Stimulated activated CD4-positive, alpha-beta T cell treated with anti-CD3 and anti-CD28 coated beads, Interleukin-1b, Interleukin-23, amount 100 ng/mL, for 24 hours (primary cell): ENCODE results near the gene TBC1D22A.

Source experiments
- DNase-seq, 4 experiments: peaks; one replicate each; pipeline ENCODE4 v3.0.0-alpha.2; 2020; ENCODE audit warnings: low read depth in 4 of 4, low spot score in 1 of 4

The TBC1D22A gene

DNA sequence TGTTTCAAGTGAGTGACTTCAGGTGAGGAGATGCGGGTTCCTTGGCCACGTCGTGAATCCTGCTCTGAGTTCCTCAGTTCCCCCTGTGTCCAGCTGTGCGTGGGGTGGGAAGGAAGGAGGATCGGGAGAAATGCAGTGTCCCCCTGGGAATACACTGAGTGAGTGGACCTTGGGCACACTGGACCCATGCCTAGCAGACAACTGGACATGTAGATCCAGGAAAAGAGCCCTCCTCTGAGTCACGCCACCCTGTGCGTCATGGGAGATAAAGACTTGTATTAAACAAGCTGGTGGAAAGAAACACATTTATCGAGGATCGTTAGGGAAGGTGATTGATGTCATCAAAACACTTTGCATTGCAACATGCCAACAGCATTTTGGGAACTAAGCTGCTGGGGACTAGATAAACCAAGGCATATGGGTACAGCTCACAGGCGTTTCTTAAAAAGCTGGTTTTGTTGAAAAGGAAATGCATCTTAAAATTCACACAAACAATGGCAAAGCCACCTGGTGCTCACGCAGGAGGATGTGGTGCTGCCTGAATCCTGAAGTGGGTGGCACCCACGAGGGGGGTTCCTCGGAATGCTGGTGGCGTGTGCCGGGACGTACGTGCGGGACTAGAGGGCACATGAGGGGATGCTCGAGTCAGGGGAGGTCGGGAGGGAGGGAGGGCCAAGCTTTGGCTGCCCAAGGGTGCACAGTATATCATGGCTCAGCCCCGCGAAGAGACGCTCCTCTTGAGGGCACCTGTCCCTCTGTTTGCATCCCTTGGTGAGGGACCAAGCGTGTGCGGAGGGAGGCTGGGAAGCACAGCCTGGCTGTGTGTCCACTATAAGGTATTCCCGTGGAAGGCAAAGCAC lies 303.5 kb downstream of the TBC1D22A start:
- no peak for DNase-seq

DNA sequence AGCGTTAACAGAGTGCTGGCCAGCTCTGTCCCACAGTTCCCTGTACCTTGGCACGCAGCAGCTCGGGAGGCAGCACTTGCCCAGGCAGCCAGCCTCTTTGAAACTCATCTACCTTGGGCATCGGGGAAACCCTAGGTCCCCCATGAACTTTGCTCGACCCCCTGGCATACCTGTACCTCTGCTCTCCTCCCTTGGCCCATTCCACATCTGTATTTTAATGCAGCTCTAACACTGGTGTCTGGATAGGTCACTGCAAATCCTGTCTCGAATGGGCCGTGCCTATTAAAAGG lies 304.1 kb downstream of the TBC1D22A start:
- DNase-seq, result no peak

DNA sequence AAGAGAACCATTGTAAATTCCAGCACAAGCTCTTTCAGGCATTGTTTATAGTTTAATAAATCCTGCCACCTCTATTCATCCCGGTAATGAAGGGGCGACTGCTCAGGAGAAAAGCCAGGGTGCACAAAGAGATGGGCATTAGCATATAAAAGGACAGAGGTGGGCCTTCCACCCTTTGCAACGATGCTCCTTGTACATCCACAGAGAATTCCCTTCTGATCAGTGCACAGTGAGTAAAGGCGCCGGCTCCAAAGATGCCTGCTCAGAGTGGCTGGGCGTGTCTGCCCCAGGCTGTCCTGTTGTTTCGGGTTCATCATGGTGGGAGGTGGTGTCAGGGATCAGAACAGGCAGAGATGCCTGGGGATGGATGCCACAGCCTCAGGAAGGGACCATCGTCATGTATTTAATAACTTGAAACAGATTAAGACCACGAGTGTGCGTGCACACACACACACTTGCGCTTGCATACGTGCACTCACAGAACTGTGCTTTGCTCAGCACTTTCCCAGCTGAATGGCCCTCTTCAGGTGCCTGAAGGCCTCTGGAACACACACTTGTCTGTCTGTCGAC lies 305.0 kb downstream of the TBC1D22A start:
- DNase-seq, result no peak

DNA sequence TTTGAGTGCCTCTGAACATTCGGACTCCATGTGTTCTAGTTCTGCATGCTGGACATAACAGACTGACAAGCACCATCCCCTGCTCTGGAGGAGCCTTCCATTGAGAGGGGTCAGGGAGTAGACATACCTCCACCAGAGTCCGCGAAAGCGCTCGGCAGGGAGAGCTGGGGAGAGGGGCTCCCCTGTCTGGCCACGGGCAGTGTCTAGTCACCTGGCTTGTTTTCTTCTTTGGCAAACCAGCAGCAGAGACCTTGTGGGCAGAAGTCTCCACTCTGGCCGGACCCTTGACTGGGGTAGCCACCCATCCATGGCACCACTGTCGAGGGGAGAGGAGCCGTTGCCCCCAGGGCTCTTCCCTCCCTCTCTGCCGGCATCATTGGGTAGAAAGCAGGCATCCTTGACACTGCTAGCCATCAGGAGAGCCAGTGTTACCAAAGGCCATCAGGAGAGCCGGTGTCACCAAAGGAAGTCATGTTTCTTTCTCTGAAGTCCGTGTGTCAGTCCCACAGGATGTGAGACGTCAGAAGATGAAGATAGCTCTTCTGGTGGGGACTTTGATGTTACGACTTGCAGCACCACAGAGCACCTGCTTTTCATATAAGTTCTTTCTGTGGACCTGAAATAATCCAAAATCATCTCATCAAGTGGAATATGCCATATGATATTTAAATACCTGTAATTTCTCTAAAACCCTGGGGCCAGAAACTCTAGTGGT lies 305.6 kb downstream of the TBC1D22A start:
- no peak for DNase-seq

DNA sequence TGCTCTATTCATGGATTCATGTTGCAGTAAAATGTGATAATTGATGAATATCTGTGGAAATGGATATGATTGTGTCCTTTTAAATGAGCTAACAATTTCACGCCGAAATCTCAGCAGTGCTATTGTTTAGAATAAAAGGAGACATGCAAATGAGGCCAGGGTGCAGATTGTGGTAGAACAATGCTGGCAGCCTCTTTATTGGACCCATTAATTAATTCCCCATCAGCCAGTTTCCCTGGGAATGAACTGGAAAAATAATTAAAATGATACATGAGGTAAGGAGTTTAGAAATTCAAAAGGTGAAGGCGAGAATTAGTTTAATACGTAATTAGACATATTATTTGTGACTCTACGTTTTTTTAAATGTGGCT lies 306.2 kb downstream of the TBC1D22A start:
- DNase-seq, result no peak

DNA sequence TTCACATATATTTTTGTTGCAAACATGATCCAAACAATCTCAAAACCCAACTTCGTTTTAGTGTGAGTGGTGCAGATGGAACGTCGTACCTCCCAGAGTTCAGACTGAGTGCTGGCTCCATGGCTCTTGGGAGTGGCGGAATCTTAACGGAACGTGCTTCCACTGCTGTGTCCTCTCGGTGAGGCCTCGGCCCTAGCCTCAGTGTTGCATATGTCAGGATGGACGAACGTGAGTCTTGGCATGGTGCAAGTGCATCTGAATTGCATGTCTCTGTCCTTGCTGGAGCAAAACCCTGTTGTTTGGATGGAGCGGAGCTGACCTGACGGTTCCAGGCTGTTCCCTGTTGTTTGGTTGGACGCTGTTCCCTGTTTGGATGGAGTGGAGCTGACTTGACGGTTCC lies 306.8 kb downstream of the TBC1D22A start:
- DNase-seq, result no peak

- no peak for DNase-seq
Observed at GRCh38 chr22:47071078-47071806, 308.8 kb downstream of the TBC1D22A start.

- no peak for DNase-seq
Observed at GRCh38 chr22:47071807-47072641, 309.6 kb downstream of the TBC1D22A start.

- DNase-seq, result no peak
Observed at GRCh38 chr22:47072642-47072967, 310.2 kb downstream of the TBC1D22A start.

DNA sequence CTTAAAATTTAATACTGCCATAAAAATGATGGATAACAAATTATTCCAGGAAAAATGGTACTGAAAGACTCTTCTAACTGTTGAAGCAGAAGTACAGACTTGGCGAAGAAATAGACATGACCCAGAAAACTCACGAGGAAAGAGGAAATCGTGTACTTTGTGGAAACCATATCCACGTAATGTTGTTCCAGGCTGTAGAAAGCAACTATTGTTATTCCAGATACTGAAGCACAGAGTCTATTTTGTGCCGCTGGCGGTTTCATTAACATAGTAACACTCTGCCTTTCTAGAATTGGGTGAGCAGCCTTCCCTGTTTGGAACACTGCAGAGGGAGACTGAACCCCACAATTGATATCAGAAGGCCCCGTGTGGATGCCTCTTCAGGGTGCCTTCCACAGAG lies 310.6 kb downstream of the TBC1D22A start:
- no peak for DNase-seq

- DNase-seq, result no peak
Observed at GRCh38 chr22:47074105-47074504, 311.7 kb downstream of the TBC1D22A start.

- DNase-seq, result no peak
Observed at GRCh38 chr22:47075568-47075967, 313.1 kb downstream of the TBC1D22A start.

DNA sequence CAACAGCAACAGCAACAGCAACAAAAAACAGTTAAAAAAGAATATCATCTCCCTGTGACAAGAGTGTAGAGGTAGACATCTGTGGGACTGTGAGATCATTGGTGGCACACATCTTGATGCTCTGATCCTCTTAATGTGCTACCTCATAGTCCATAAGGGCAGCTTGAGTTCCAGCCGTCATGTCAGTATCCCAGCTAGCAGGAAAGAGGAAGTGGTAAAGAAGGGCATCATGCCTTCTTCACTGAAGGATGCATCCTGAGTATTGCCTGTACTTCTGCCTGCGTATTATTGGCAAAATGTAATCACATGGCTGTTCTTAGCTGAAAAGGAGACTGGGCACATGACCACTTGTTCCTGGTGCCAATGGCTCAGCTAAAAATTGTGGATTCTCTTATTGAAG lies 314.3 kb downstream of the TBC1D22A start:
- no peak for DNase-seq

DNA sequence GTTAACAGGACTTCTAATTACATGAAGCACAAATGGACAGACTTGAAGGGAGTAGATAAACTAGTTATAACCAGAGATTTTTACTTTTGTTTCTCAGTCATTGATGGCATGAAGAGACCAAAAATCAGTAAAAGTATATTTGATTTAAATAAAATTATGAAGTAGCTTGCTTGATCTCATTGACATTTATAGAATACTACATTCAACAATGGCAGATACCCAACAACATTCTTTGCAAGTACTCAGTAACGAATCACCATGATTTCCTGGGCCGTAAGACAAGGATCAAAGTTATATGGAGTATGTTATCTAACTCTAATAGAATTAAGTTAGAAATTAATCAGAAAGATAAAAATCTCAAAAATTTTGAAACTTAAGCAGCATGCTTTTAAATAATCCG lies 317.6 kb downstream of the TBC1D22A start:
- no peak for DNase-seq

DNA sequence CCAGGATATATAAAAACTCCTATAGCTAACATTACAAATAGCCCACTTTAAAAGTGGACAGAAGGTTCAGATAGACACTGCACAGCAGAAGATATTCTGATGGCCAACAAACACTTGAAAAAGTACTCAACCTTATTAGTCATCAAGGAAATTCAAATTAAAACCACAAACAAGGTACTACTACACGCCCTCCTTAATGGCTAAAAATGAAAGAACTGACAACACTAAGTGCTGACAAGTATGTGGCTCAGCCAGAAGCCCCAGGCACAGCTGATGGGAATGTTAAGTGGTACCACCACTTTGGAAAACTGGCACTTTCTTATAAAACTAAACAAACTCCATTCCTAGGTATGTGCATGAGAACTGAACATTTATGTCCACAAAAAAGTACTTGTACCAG lies 320.1 kb downstream of the TBC1D22A start:
- DNase-seq, result no peak

- no peak for DNase-seq
Observed at GRCh38 chr22:47083379-47083986, 321.0 kb downstream of the TBC1D22A start.

GRCh38 chr22:47084226-47084625 lies 321.8 kb downstream of the TBC1D22A start:
- no peak for DNase-seq

- DNase-seq, result no peak
Observed at GRCh38 chr22:47086596-47087248, 324.3 kb downstream of the TBC1D22A start.

- DNase-seq, result no peak
Observed at GRCh38 chr22:47088480-47089158, 326.2 kb downstream of the TBC1D22A start.

GRCh38 chr22:47089374-47089773 lies 326.9 kb downstream of the TBC1D22A start:
- no peak for DNase-seq
